Activated CD8-positive, alpha-beta memory T cell treated with anti-CD3 and anti-CD28 coated beads for 1 hour (primary cell): ENCODE results near the gene CARMIL3.
"Not testable (repeated sequence)": the region's sequence is repeated elsewhere in the genome, so short reads cannot be mapped to it uniquely, and the experiment has no call there.

Experiments
- DNase-seq, 2 donors: peaks; one replicate each; pipeline ENCODE4 v3.0.0-alpha.2; 2020; ENCODE audit warnings: low read depth in 1 of 2; ENCODE audit errors: extremely low read depth in 1 of 2

The CARMIL3 gene

GRCh38 chr14:24093901-24094840 is 42.4 kb downstream of the CARMIL3 start, which contains the start of gene PCK2:
PCK2 (plus strand) TSS chr14:24094311; CDS start chr14:24094406, 95 bp downstream.
- peak in 1 of 2 donors; percentile 63 for DNase-seq

GRCh38 chr14:24094841-24095270 is 43.0 kb downstream of the CARMIL3 start:
- no peak for DNase-seq

GRCh38 chr14:24095271-24096068 is 43.7 kb downstream of the CARMIL3 start:
- no peak for DNase-seq

GRCh38 chr14:24096545-24097181 is 44.9 kb downstream of the CARMIL3 start:
- no peak for DNase-seq

- DNase-seq: no peak
These were observed 46.6 kb downstream of the CARMIL3 start for GRCh38 chr14:24098229-24098926.

GRCh38 chr14:24098927-24099813 is 47.4 kb downstream of the CARMIL3 start:
- no peak for DNase-seq

- no peak for DNase-seq
These were observed 48.6 kb downstream of the CARMIL3 start for GRCh38 chr14:24100197-24100981.

GRCh38 chr14:24100982-24101494 is 49.2 kb downstream of the CARMIL3 start:
- DNase-seq: no peak

GRCh38 chr14:24102357-24103048 is 50.7 kb downstream of the CARMIL3 start:
- no peak for DNase-seq

- no peak for DNase-seq
These were observed 51.6 kb downstream of the CARMIL3 start for GRCh38 chr14:24103451-24103850.

GRCh38 chr14:24105609-24106239 is 53.9 kb downstream of the CARMIL3 start:
- not testable (repeated sequence) for DNase-seq

- no peak for DNase-seq
These were observed 55.0 kb downstream of the CARMIL3 start for GRCh38 chr14:24106672-24107271.

- DNase-seq: no peak
These were observed 56.6 kb downstream of the CARMIL3 start for GRCh38 chr14:24108336-24108874.

GRCh38 chr14:24110060-24110459 is 58.3 kb downstream of the CARMIL3 start:
- no peak for DNase-seq

GRCh38 chr14:24110523-24110922 is 58.7 kb downstream of the CARMIL3 start:
- DNase-seq: no peak

- DNase-seq: no peak
These were observed 61.6 kb downstream of the CARMIL3 start for GRCh38 chr14:24113379-24113800.
